HepG2 (cell line): ENCODE measurements around the gene ANO10. TPM values are rescaled to one million over a fixed set of nuclear protein-coding genes. Genes with fewer than 3 reads are reported as not detected.

Experiments used
- ATAC-seq: fragments of 200-7000 bp; cut with Tn5 transposase; 3 replicates; pipeline ENCODE4 v1.9.1; 2020; ENCODE audit warnings: mild to moderate bottlenecking, moderate library complexity
- Bru-seq: library from RNA; stranded (reverse); fragments of 400-500 nt; gene quantifications from one replicate; lab custom pipeline; 2021; lab: Mats Ljungman, UMichigan
- BruChase-seq, 2 experiments: library from RNA; stranded (reverse); fragments of 400-500 nt; gene quantifications; one replicate each; lab custom pipeline; 2021; lab: Mats Ljungman, UMichigan
- BruUV-seq: library from RNA; stranded (reverse); fragments of 400-500 nt; replicated peaks from 2 replicates; lab custom pipeline; 2021; lab: Mats Ljungman, UMichigan
- CTCF ChIA-PET: fragments of 300-600 bp; formaldehyde crosslinking; extraction: SDS; loops from one replicate; lab custom pipeline; 2021; ENCODE audit warnings: low total read pairs, inconsistent platforms, low intra/inter-chr PET ratio; lab: Yijun Ruan, JAX
- POLR2A ChIA-PET: fragments of 350-600 bp; sonication (Branson Sonifier 250); formaldehyde crosslinking; loops from one replicate; lab custom pipeline; 2020; ENCODE audit warnings: antibody characterized with exemption, inconsistent platforms; lab: Yijun Ruan, JAX
- DNase-seq: peaks from one replicate; pipeline ENCODE4 v3.0.0-alpha.2; 2015; ENCODE audit warnings: low spot score
- FAIRE-seq: peaks from 3 replicates; lab custom pipeline; 2011; peaks lifted over from hg19 to GRCh38; lab: Jason Lieb, UNC
- H2AFZ ChIP-seq: one replicate; pipeline ENCODE4 v1.6.1; 2011; ENCODE audit warnings: low read length, inconsistent platforms
- H3K27ac ChIP-seq: fragments of 300-600 bp; 3 replicates; pipeline ENCODE4 v1.8.0; 2011; ENCODE audit warnings: mixed run types, mild to moderate bottlenecking, mixed read lengths, low read length, inconsistent platforms; ENCODE audit not compliant: insufficient read depth; ENCODE audit errors: extremely low read length
- H3K27me3 ChIP-seq, 2 experiments: fragments of 200-600 bp in 1 of 2; 2 replicates in 1 of 2; 3 replicates in 1 of 2; pipeline versions ENCODE4 v1.6.0 to v1.8.0; 2011; ENCODE audit warnings: low read length in 2 of 2, mild to moderate bottlenecking in 2 of 2, moderate library complexity in 2 of 2, inconsistent platforms in 1 of 2; ENCODE audit not compliant: insufficient read depth in 2 of 2, control insufficient read depth in 1 of 2
- H3K36me3 ChIP-seq, 2 experiments: fragments of 200-600 bp in 1 of 2; replicated peaks in 1 of 2; 2 replicates in 1 of 2; 3 replicates in 1 of 2; pipeline versions ENCODE4 v1.5.1 to v1.8.0; 2011; ENCODE audit warnings: low read length in 2 of 2, inconsistent platforms in 1 of 2; ENCODE audit not compliant: insufficient read depth in 2 of 2, control insufficient read depth in 1 of 2
- H3K4me1 ChIP-seq: 2 replicates; pipeline ENCODE4 v1.5.1; 2012; ENCODE audit warnings: low read length, inconsistent platforms; ENCODE audit not compliant: insufficient read depth
- H3K4me2 ChIP-seq: 2 replicates; pipeline ENCODE4 v1.6.0; 2011; ENCODE audit warnings: low read depth, low read length, inconsistent platforms
- H3K4me3 ChIP-seq, 3 experiments: fragments of 200-600 bp in 1 of 3; sonication (generic), shearing (Covaris generic) in 1 of 3; replicated peaks in 1 of 3; 2 replicates each; pipeline ENCODE4 v1.5.1; 2011 to 2016; ENCODE audit warnings: low read length in 3 of 3, inconsistent platforms in 2 of 3, low read depth in 2 of 3, mild to moderate bottlenecking in 2 of 3, control low read depth in 1 of 3, mixed read lengths in 1 of 3; ENCODE audit not compliant: insufficient read depth in 1 of 3
- H3K79me2 ChIP-seq: one replicate; pipeline ENCODE4 v1.6.1; 2011; ENCODE audit warnings: low read length, inconsistent platforms; ENCODE audit not compliant: insufficient read depth
- H3K9ac ChIP-seq: 2 replicates; pipeline ENCODE4 v1.6.0; 2011; ENCODE audit warnings: mild to moderate bottlenecking, low read depth, low read length, inconsistent platforms; ENCODE audit not compliant: insufficient read depth
- H3K9me3 ChIP-seq: 2 replicates; pipeline ENCODE4 v1.5.1; 2012; ENCODE audit warnings: mild to moderate bottlenecking, low read length
- H4K20me1 ChIP-seq: 2 replicates; pipeline ENCODE4 v1.6.0; 2011; ENCODE audit warnings: inconsistent platforms, mild to moderate bottlenecking, low read length, moderate library complexity; ENCODE audit not compliant: insufficient read depth
- GTF3A ChIP-seq: sonication (generic); formaldehyde crosslinking; conservative IDR thresholded peaks from 2 replicates; pipeline ENCODE4 v1.4.0; 2020; ENCODE audit warnings: mild to moderate bottlenecking, missing genetic modification reagents
- HES4 ChIP-seq: sonication (generic); formaldehyde crosslinking; IDR thresholded peaks from 2 replicates; pipeline ENCODE4 v1.9.0; 2021; ENCODE audit warnings: mild to moderate bottlenecking, missing genetic modification reagents, borderline replicate concordance
- IRX3 ChIP-seq: sonication (generic); formaldehyde crosslinking; IDR thresholded peaks from 2 replicates; pipeline ENCODE4 v1.8.1; 2023; ENCODE audit warnings: mild to moderate bottlenecking, low read depth, missing genetic modification reagents, borderline replicate concordance
- KDM6A ChIP-seq: IDR thresholded peaks from 2 replicates; pipeline ENCODE4 v1.6.1; 2016; ENCODE audit warnings: low read depth
- NONO ChIP-seq, 2 experiments: fragments of 450-650 bp in 1 of 2; sonication (generic) in 1 of 2; formaldehyde crosslinking in 1 of 2; IDR thresholded peaks in 1 of 2; conservative IDR thresholded peaks in 1 of 2; 2 replicates each; pipeline versions ENCODE4 v1.6.1 to v1.8.0; 2017 to 2022; ENCODE audit warnings: mild to moderate bottlenecking in 1 of 2, missing genetic modification reagents in 1 of 2, moderate library complexity in 1 of 2
- NR2C2 ChIP-seq: sonication (generic); formaldehyde crosslinking; IDR thresholded peaks from 2 replicates; pipeline ENCODE4 v1.4.0; 2020; ENCODE audit warnings: missing genetic modification reagents, mild to moderate bottlenecking, moderate library complexity, borderline replicate concordance
- TEAD2 ChIP-seq: sonication (generic); formaldehyde crosslinking; IDR thresholded peaks from 2 replicates; pipeline ENCODE4 v1.9.0; 2021; ENCODE audit warnings: missing genetic modification reagents
- TOPORS ChIP-seq: sonication (generic); formaldehyde crosslinking; IDR thresholded peaks from 2 replicates; pipeline ENCODE4 v1.8.0; 2023; ENCODE audit warnings: mild to moderate bottlenecking, missing genetic modification reagents
- TSC22D2 ChIP-seq: sonication (generic); formaldehyde crosslinking; IDR thresholded peaks from 2 replicates; pipeline ENCODE4 v1.5.1; 2020; ENCODE audit warnings: missing genetic modification reagents, mild to moderate bottlenecking, borderline replicate concordance
- USF2 ChIP-seq, 2 experiments: sonication (generic) in 1 of 2; formaldehyde crosslinking in 1 of 2; IDR thresholded peaks; 2 replicates each; pipeline versions ENCODE4 v1.5.1 to v1.6.1; 2011 to 2020; ENCODE audit warnings: borderline replicate concordance in 1 of 2, low read depth in 1 of 2, low read length in 1 of 2, mild to moderate bottlenecking in 1 of 2, missing genetic modification reagents in 1 of 2, moderate library complexity in 1 of 2
- ZBTB7A ChIP-seq: sonication (generic); formaldehyde crosslinking; IDR thresholded peaks from 2 replicates; pipeline ENCODE4 v1.8.0; 2022; ENCODE audit warnings: mild to moderate bottlenecking, missing genetic modification reagents
- ZNF121 ChIP-seq: sonication (generic); formaldehyde crosslinking; IDR thresholded peaks from 2 replicates; pipeline ENCODE4 v1.5.0; 2020; ENCODE audit warnings: mild to moderate bottlenecking, missing genetic modification reagents
- ZNF136 ChIP-seq: sonication (generic); formaldehyde crosslinking; IDR thresholded peaks from 2 replicates; pipeline ENCODE4 v1.8.1; 2022; ENCODE audit warnings: low read depth, mild to moderate bottlenecking, moderate library complexity, missing genetic modification reagents
- ZNF274 ChIP-seq: sonication (generic); formaldehyde crosslinking; IDR thresholded peaks from 2 replicates; pipeline ENCODE4 v1.5.1; 2020; ENCODE audit warnings: mild to moderate bottlenecking, missing genetic modification reagents
- ZNF562 ChIP-seq: sonication (generic); formaldehyde crosslinking; IDR thresholded peaks from 2 replicates; pipeline ENCODE4 v1.8.0; 2022; ENCODE audit warnings: missing genetic modification reagents, borderline replicate concordance
- WGBS: methylation state at CpG from one replicate; pipeline ENCODE4 v1.1.6; 2017; ENCODE audit warnings: low lambda C conversion rate; 5-methylcytosine and 5-hydroxymethylcytosine counted together
- in situ Hi-C: cut with HindIII; loops from 2 replicates; pipeline ENCODE4 v1.10.0; 2017; ENCODE audit warnings: low pct_unique_long_range_greater_than_20kb; ENCODE audit not compliant: extremely low pct_ligation_motif_present
- intact Hi-C: fragments of 100-400 bp; cut with micrococcal nuclease; formaldehyde crosslinking; loops from one replicate; pipeline ENCODE4 v1.10.0; 2022; ENCODE audit not compliant: unreplicated experiment
- long read RNA-seq, 2 experiments: library from RNA in 1 of 2; library from polyadenylated mRNA in 1 of 2; stranded (forward) in 1 of 2; unstranded in 1 of 2; transcript quantifications; one replicate each; pipeline ENCODE4 v2.0.0, GENCODE V29; 2019 to 2022
- polyA minus RNA-seq, 3 experiments: library from RNA; depleted of rRNA, polyadenylated mRNA; stranded (reverse); fragments of >200 nt; gene quantifications; 2 replicates each; pipeline ENCODE4 v1.2.3, GENCODE V29; 2011; ENCODE audit warnings: low replicate concordance in 1 of 3
- polyA plus RNA-seq, 8 experiments: library from polyadenylated mRNA; depleted of rRNA in 3 of 8; stranded (reverse) in 7 of 8; unstranded in 1 of 8; fragments of >200 nt; fragmentation: Illumina TruSeq in 4 of 8; extraction: Trizol in 4 of 8; gene quantifications; 2 replicates each; pipeline versions ENCODE4 v1.2.1 to v1.2.3, GENCODE V29; 2011 to 2016; ENCODE audit warnings: low read depth in 4 of 8, missing spikeins in 1 of 8, mixed read lengths in 1 of 8; ENCODE audit not compliant: insufficient read depth in 1 of 8
- total RNA-seq, 5 experiments: library from RNA; depleted of rRNA; stranded (reverse); fragments of >200 nt; fragmentation: Illumina TruSeq; extraction: Trizol; gene quantifications; 2 replicates each; pipeline ENCODE4 v1.2.3, GENCODE V29; 2016; ENCODE audit warnings: low read depth in 1 of 5

ANO10 gene
- total RNA-seq (2016; rRNA removed; fragmentation: Illumina TruSeq; extraction: Trizol) (7.6 and 13.1 TPM in 2 replicates), polyA plus RNA-seq (2011; rRNA removed) (9.9 and 10.4 TPM in 2 replicates), polyA minus RNA-seq (2011; rRNA and poly(A)+ RNA removed; ENCODE audit: low replicate concordance) (24.7 and 25.0 TPM in 2 replicates), Bru-seq, nascent RNA (percentile 47 among the genes with signal in this experiment), BruChase-seq, experiment 1, labeled RNA remaining after a 6-hour chase (percentile 39 among the genes with signal in this experiment), BruChase-seq, experiment 2, labeled RNA remaining after a 2-hour chase (percentile 44 among the genes with signal in this experiment)
- total RNA-seq (2016; cell fraction: cytosol; rRNA removed; fragmentation: Illumina TruSeq; extraction: Trizol; ENCODE audit: low read depth): 6.1 and 7.0 TPM in 2 replicates
- 6.9 and 11.9 TPM in 2 replicates for total RNA-seq (2016; cell fraction: insoluble cytoplasmic fraction; rRNA removed; fragmentation: Illumina TruSeq; extraction: Trizol)
- total RNA-seq (2016; cell fraction: membrane; rRNA removed; fragmentation: Illumina TruSeq; extraction: Trizol): 4.6 and 6.2 TPM in 2 replicates
- 15.9 and 17.5 TPM in 2 replicates for total RNA-seq (2016; cell fraction: nucleus; rRNA removed; fragmentation: Illumina TruSeq; extraction: Trizol)
- polyA plus RNA-seq (2011; cell fraction: cytosol; rRNA removed): 8.4 and 11.7 TPM in 2 replicates
- polyA plus RNA-seq (2011; cell fraction: nucleus; rRNA removed): 4.4 and 7.0 TPM in 2 replicates
- 9.7 and 11.0 TPM in 2 replicates for polyA plus RNA-seq (2012)
- 2.3 and 2.4 TPM in 2 replicates for polyA plus RNA-seq (2016; cell fraction: cytosol; fragmentation: Illumina TruSeq; extraction: Trizol; ENCODE audit: low read depth)
- 10.0 and 11.5 TPM in 2 replicates for polyA plus RNA-seq (2016; cell fraction: insoluble cytoplasmic fraction; fragmentation: Illumina TruSeq; extraction: Trizol; ENCODE audit: low read depth)
- polyA plus RNA-seq (2016; cell fraction: membrane; fragmentation: Illumina TruSeq; extraction: Trizol; ENCODE audit: low read depth): 4.2 and 5.1 TPM in 2 replicates
- polyA plus RNA-seq (2016; cell fraction: nucleus; fragmentation: Illumina TruSeq; extraction: Trizol; ENCODE audit: insufficient read depth, low read depth): 18.3 and 20.2 TPM in 2 replicates
- polyA minus RNA-seq (2011; cell fraction: cytosol; rRNA and poly(A)+ RNA removed): 9.2 and 10.2 TPM in 2 replicates
- 22.0 and 23.4 TPM in 2 replicates for polyA minus RNA-seq (2011; cell fraction: nucleus; rRNA and poly(A)+ RNA removed)
- long read RNA-seq, experiment 1, transcript ANO10-201 (13 exons, 3,212 nt): major isoform, 12 of 23 reads
- long read RNA-seq, experiment 1, partial matches to known transcripts: 4 of 23 reads
- long read RNA-seq, experiment 1, other reads (novel, unspliced or antisense): 6 of 23 reads
- long read RNA-seq, experiment 2, transcript ANO10-201 (13 exons, 3,212 nt): major isoform, 18 of 49 reads
- long read RNA-seq, experiment 2, partial matches to known transcripts: 15 of 49 reads
- long read RNA-seq, experiment 2, other reads (novel, unspliced or antisense): 11 of 49 reads

GRCh38 chr3:43621656-43622432 is at the start of gene ANO10:
ANO10 (minus strand) TSS chr3:43622011; CDS start chr3:43605852, 16,159 bp downstream.
- in situ Hi-C loops (no loop called here), intact Hi-C loops (loop anchor here (2.0 kb wide), 1 partner anchor 69 kb away; the partner anchor contains the start of gene ABHD5)
- H3K27ac ChIP-seq: peak within 1 kb of the TSS; percentile 46
- peak within 1 kb of the TSS; percentile 77 for H3K9ac ChIP-seq
- no TSS peak for BruUV-seq
- peak within 1 kb of the TSS; percentile 91 for H2AFZ ChIP-seq
- H4K20me1 ChIP-seq: no peaks in the 10 kb centered on the region
- H3K36me3 ChIP-seq: no peaks in the 10 kb centered on the region
- H3K9me3 ChIP-seq: no peaks in the 10 kb centered on the region
- CTCF ChIA-PET: no interaction called here
- no peaks in the 10 kb centered on the region; a peak in 1 of 5 replicates for H3K27me3 ChIP-seq
- peak; percentile 97 for DNase-seq
- H3K4me1 ChIP-seq: peaks cover 35% of the 10 kb centered on the region
- peak within 1 kb of the TSS; percentile 89 to 98 (median 92) for H3K4me3 ChIP-seq
- H3K4me2 ChIP-seq: peak within 1 kb of the TSS; percentile 100
- 1% methylated on average over 38 of the region's 80 CpGs for WGBS
- H3K79me2 ChIP-seq: no peaks in the 10 kb centered on the region
- POLR2A ChIA-PET: no interaction called here
- peak; percentile 94 for FAIRE-seq
- peak; percentile 98 for ATAC-seq
- TF ChIP-seq GTF3A (CRISPR knock-in tag) (no peak), ZNF136 (CRISPR knock-in tag) (no peak), TOPORS (CRISPR knock-in tag) (no peak), ZNF562 (CRISPR knock-in tag) (no peak), IRX3 (CRISPR knock-in tag) (no peak), NR2C2 (no peak), HES4 (CRISPR knock-in tag) (no peak), USF2 (IDR thresholded peaks at IDR 0.05; ENCODE audit: low read depth, low read length) (no peak), USF2 (CRISPR knock-in tag; IDR thresholded peaks at IDR 0.05; ENCODE audit: borderline replicate concordance) (no peak), NONO (IDR thresholded peaks at IDR 0.05) (no peak), NONO (CRISPR knock-in tag; conservative IDR thresholded peaks at IDR 0.05) (peak; percentile 53), ZNF274 (CRISPR knock-in tag) (no peak), TEAD2 (CRISPR knock-in tag) (no peak), TSC22D2 (CRISPR knock-in tag) (no peak), ZNF121 (CRISPR knock-in tag) (peak; percentile 43; the same call in 1 of the 2 replicates), KDM6A (no peak), ZBTB7A (CRISPR knock-in tag) (no peak)
